Measurements from ENCODE around the gene CXCR2.

CXCR2 gene

GRCh38 chr2:218129458-218130135, 3.8 kb downstream of the CXCR2 start:
- Histone ChIP-seq H3K9me3 (ENCODE audit: control insufficient read depth in 1 of 2, low read length in 2 of 2) (no peaks in the 10 kb centered on the region), H3K27ac (ENCODE audit: low read depth, low read length) (no peak overlapping the region), H3K27me3 (ENCODE audit: control insufficient read depth in 1 of 2, insufficient read depth in 2 of 2, low read length in 2 of 2) (peaks cover 0 to 5% of the 10 kb centered on the region in 2 donors), H3K4me1 (ENCODE audit: control insufficient read depth in 1 of 2, insufficient read depth in 2 of 2, low read length in 2 of 2) (no peaks in the 10 kb centered on the region), H3K36me3 (ENCODE audit: control insufficient read depth in 1 of 2, insufficient read depth in 2 of 2, low read length in 2 of 2) (no peaks in the 10 kb centered on the region), H3K4me3 (ENCODE audit: low read depth in 1 of 2, low read length in 2 of 2) (no peak overlapping the region), H3K9ac (ENCODE audit: low read depth in 1 of 2, low read length in 2 of 2) (no peak overlapping the region)

GRCh38 chr2:218130377-218130776, 4.5 kb downstream of the CXCR2 start:
- Histone ChIP-seq H3K36me3 (ENCODE audit: control insufficient read depth in 1 of 2, insufficient read depth in 2 of 2, low read length in 2 of 2) (no peaks in the 10 kb centered on the region), H3K9me3 (ENCODE audit: control insufficient read depth in 1 of 2, low read length in 2 of 2) (no peaks in the 10 kb centered on the region), H3K27ac (ENCODE audit: low read depth, low read length) (no peak overlapping the region), H3K4me1 (ENCODE audit: control insufficient read depth in 1 of 2, insufficient read depth in 2 of 2, low read length in 2 of 2) (no peaks in the 10 kb centered on the region), H3K27me3 (ENCODE audit: control insufficient read depth in 1 of 2, insufficient read depth in 2 of 2, low read length in 2 of 2) (peaks cover 0 to 5% of the 10 kb centered on the region in 2 donors), H3K4me3 (ENCODE audit: low read depth in 1 of 2, low read length in 2 of 2) (no peak overlapping the region), H3K9ac (ENCODE audit: low read depth in 1 of 2, low read length in 2 of 2) (no peak overlapping the region)

- Histone ChIP-seq H3K9ac (ENCODE audit: low read depth in 1 of 2, low read length in 2 of 2) (no peak overlapping the region), H3K36me3 (ENCODE audit: control insufficient read depth in 1 of 2, insufficient read depth in 2 of 2, low read length in 2 of 2) (no peaks in the 10 kb centered on the region), H3K27ac (ENCODE audit: low read depth, low read length) (no peak overlapping the region), H3K9me3 (ENCODE audit: control insufficient read depth in 1 of 2, low read length in 2 of 2) (no peaks in the 10 kb centered on the region), H3K4me1 (ENCODE audit: control insufficient read depth in 1 of 2, insufficient read depth in 2 of 2, low read length in 2 of 2) (no peaks in the 10 kb centered on the region), H3K27me3 (ENCODE audit: control insufficient read depth in 1 of 2, insufficient read depth in 2 of 2, low read length in 2 of 2) (peaks cover 0 to 8% of the 10 kb centered on the region in 2 donors), H3K4me3 (ENCODE audit: low read depth in 1 of 2, low read length in 2 of 2) (no peak overlapping the region)
These were observed 5.0 kb downstream of the CXCR2 start for GRCh38 chr2:218130822-218131221.

- H3K9ac ChIP-seq (ENCODE audit: low read depth in 1 of 2, low read length in 2 of 2) = no peak overlapping the region
- H3K36me3 ChIP-seq (ENCODE audit: control insufficient read depth in 1 of 2, insufficient read depth in 2 of 2, low read length in 2 of 2) = no peaks in the 10 kb centered on the region
- H3K27ac ChIP-seq (ENCODE audit: low read depth, low read length) = no peak overlapping the region
- H3K9me3 ChIP-seq (ENCODE audit: control insufficient read depth in 1 of 2, low read length in 2 of 2) = no peaks in the 10 kb centered on the region
- peaks cover 4 to 18% of the 10 kb centered on the region in 2 donors for H3K27me3 ChIP-seq (ENCODE audit: control insufficient read depth in 1 of 2, insufficient read depth in 2 of 2, low read length in 2 of 2)
- H3K4me3 ChIP-seq (ENCODE audit: low read depth in 1 of 2, low read length in 2 of 2) = no peak overlapping the region
- no peaks in the 10 kb centered on the region for H3K4me1 ChIP-seq (ENCODE audit: control insufficient read depth in 1 of 2, insufficient read depth in 2 of 2, low read length in 2 of 2)
These were observed 11.7 kb downstream of the CXCR2 start for GRCh38 chr2:218137514-218137913.

GRCh38 chr2:218138047-218138446, 12.2 kb downstream of the CXCR2 start:
- H3K4me1 ChIP-seq (ENCODE audit: control insufficient read depth in 1 of 2, insufficient read depth in 2 of 2, low read length in 2 of 2) = no peaks in the 10 kb centered on the region
- H3K4me3 ChIP-seq (ENCODE audit: low read depth in 1 of 2, low read length in 2 of 2) = no peak overlapping the region
- no peaks in the 10 kb centered on the region for H3K9me3 ChIP-seq (ENCODE audit: control insufficient read depth in 1 of 2, low read length in 2 of 2)
- H3K27me3 ChIP-seq (ENCODE audit: control insufficient read depth in 1 of 2, insufficient read depth in 2 of 2, low read length in 2 of 2) = peaks cover 4 to 18% of the 10 kb centered on the region in 2 donors
- no peak overlapping the region for H3K9ac ChIP-seq (ENCODE audit: low read depth in 1 of 2, low read length in 2 of 2)
- no peak overlapping the region for H3K27ac ChIP-seq (ENCODE audit: low read depth, low read length)
- H3K36me3 ChIP-seq (ENCODE audit: control insufficient read depth in 1 of 2, insufficient read depth in 2 of 2, low read length in 2 of 2) = no peaks in the 10 kb centered on the region

GRCh38 chr2:218145124-218145523, 19.3 kb downstream of the CXCR2 start:
- H3K9ac ChIP-seq (ENCODE audit: low read depth in 1 of 2, low read length in 2 of 2) = no peak overlapping the region
- H3K27me3 ChIP-seq (ENCODE audit: control insufficient read depth in 1 of 2, insufficient read depth in 2 of 2, low read length in 2 of 2) = no peaks in the 10 kb centered on the region
- H3K4me3 ChIP-seq (ENCODE audit: low read depth in 1 of 2, low read length in 2 of 2) = no peak overlapping the region
- no peaks in the 10 kb centered on the region for H3K9me3 ChIP-seq (ENCODE audit: control insufficient read depth in 1 of 2, low read length in 2 of 2)
- no peaks in the 10 kb centered on the region for H3K36me3 ChIP-seq (ENCODE audit: control insufficient read depth in 1 of 2, insufficient read depth in 2 of 2, low read length in 2 of 2)
- no peaks in the 10 kb centered on the region for H3K4me1 ChIP-seq (ENCODE audit: control insufficient read depth in 1 of 2, insufficient read depth in 2 of 2, low read length in 2 of 2)
- H3K27ac ChIP-seq (ENCODE audit: low read depth, low read length) = no peak overlapping the region

- H3K9ac ChIP-seq (ENCODE audit: low read depth in 1 of 2, low read length in 2 of 2) = no peak overlapping the region
- no peak overlapping the region for H3K4me3 ChIP-seq (ENCODE audit: low read depth in 1 of 2, low read length in 2 of 2)
- no peaks in the 10 kb centered on the region for H3K36me3 ChIP-seq (ENCODE audit: control insufficient read depth in 1 of 2, insufficient read depth in 2 of 2, low read length in 2 of 2)
- H3K27me3 ChIP-seq (ENCODE audit: control insufficient read depth in 1 of 2, insufficient read depth in 2 of 2, low read length in 2 of 2) = no peaks in the 10 kb centered on the region
- no peaks in the 10 kb centered on the region for H3K9me3 ChIP-seq (ENCODE audit: control insufficient read depth in 1 of 2, low read length in 2 of 2)
- H3K27ac ChIP-seq (ENCODE audit: low read depth, low read length) = no peak overlapping the region
- no peaks in the 10 kb centered on the region for H3K4me1 ChIP-seq (ENCODE audit: control insufficient read depth in 1 of 2, insufficient read depth in 2 of 2, low read length in 2 of 2)
These were observed 20.2 kb downstream of the CXCR2 start for GRCh38 chr2:218146056-218146455.

- H3K27me3 ChIP-seq (ENCODE audit: control insufficient read depth in 1 of 2, insufficient read depth in 2 of 2, low read length in 2 of 2) = no peaks in the 10 kb centered on the region
- H3K9me3 ChIP-seq (ENCODE audit: control insufficient read depth in 1 of 2, low read length in 2 of 2) = no peaks in the 10 kb centered on the region
These were observed 23.3 kb downstream of the CXCR2 start for GRCh38 chr2:218149098-218149497.

GRCh38 chr2:218149848-218150440, 24.1 kb downstream of the CXCR2 start:
- H3K36me3 ChIP-seq (ENCODE audit: control insufficient read depth in 1 of 2, insufficient read depth in 2 of 2, low read length in 2 of 2) = no peaks in the 10 kb centered on the region
- no peak overlapping the region for H3K27ac ChIP-seq (ENCODE audit: low read depth, low read length)
- H3K9ac ChIP-seq (ENCODE audit: low read depth in 1 of 2, low read length in 2 of 2) = no peak overlapping the region
- no peak overlapping the region for H3K4me3 ChIP-seq (ENCODE audit: low read depth in 1 of 2, low read length in 2 of 2)
- no peaks in the 10 kb centered on the region for H3K27me3 ChIP-seq (ENCODE audit: control insufficient read depth in 1 of 2, insufficient read depth in 2 of 2, low read length in 2 of 2)
- no peaks in the 10 kb centered on the region for H3K9me3 ChIP-seq (ENCODE audit: control insufficient read depth in 1 of 2, low read length in 2 of 2)
- no peaks in the 10 kb centered on the region for H3K4me1 ChIP-seq (ENCODE audit: control insufficient read depth in 1 of 2, insufficient read depth in 2 of 2, low read length in 2 of 2)

More at GRCh38 chr2:218149098-218149497, 23.3 kb downstream of the CXCR2 start:
- H3K9ac ChIP-seq (ENCODE audit: low read depth in 1 of 2, low read length in 2 of 2) = no peak overlapping the region
- no peaks in the 10 kb centered on the region for H3K36me3 ChIP-seq (ENCODE audit: control insufficient read depth in 1 of 2, insufficient read depth in 2 of 2, low read length in 2 of 2)
- no peak overlapping the region for H3K4me3 ChIP-seq (ENCODE audit: low read depth in 1 of 2, low read length in 2 of 2)
- no peaks in the 10 kb centered on the region for H3K4me1 ChIP-seq (ENCODE audit: control insufficient read depth in 1 of 2, insufficient read depth in 2 of 2, low read length in 2 of 2)
- no peak overlapping the region for H3K27ac ChIP-seq (ENCODE audit: low read depth, low read length)

- Histone ChIP-seq H3K4me3 (ENCODE audit: low read depth in 1 of 2, low read length in 2 of 2) (no peak overlapping the region), H3K9me3 (ENCODE audit: control insufficient read depth in 1 of 2, low read length in 2 of 2) (no peaks in the 10 kb centered on the region), H3K36me3 (ENCODE audit: control insufficient read depth in 1 of 2, insufficient read depth in 2 of 2, low read length in 2 of 2) (no peaks in the 10 kb centered on the region), H3K4me1 (ENCODE audit: control insufficient read depth in 1 of 2, insufficient read depth in 2 of 2, low read length in 2 of 2) (no peaks in the 10 kb centered on the region), H3K9ac (ENCODE audit: low read depth in 1 of 2, low read length in 2 of 2) (no peak overlapping the region), H3K27me3 (ENCODE audit: control insufficient read depth in 1 of 2, insufficient read depth in 2 of 2, low read length in 2 of 2) (no peaks in the 10 kb centered on the region), H3K27ac (ENCODE audit: low read depth, low read length) (no peak overlapping the region)
These were observed 26.3 kb downstream of the CXCR2 start for GRCh38 chr2:218152172-218152571.

Measured in duodenal mucosa (tissue), 2 donors.